Right kidney (tissue), 1 donor: ENCODE measurements around the gene POLE.
A peak's percentile ranks its signal among the peaks of the same experiment; 100 is the strongest.
"Not testable (repeated sequence)": the region's sequence is repeated elsewhere in the genome, so short reads cannot be mapped to it uniquely, and the experiment has no call there.

ENCODE experiments used
- DNase-seq: peaks from one replicate; pipeline ENCODE4 v3.0.0-alpha.2; 2016

The POLE gene

DNA sequence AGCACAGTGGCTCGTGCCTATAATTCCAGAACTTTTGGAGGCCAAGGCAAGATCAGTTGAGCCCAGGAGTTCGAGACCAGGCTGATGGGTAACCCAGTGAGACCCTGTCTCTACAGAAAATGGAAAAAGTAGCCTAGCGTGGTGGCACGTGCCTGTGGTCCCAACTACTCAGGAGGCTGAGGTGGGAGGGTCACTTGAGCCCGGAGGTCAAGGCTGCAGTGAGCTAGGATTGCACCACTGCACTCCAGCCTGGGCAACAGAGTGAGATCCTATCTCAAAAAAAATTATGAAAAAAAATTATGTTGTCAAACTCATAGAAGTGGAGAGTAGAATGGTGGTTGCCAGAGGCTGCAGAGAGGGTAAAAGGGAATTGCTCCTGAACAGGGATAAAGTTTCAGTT, 73.1 kb downstream of the POLE start:
- DNase-seq, result no peak

DNA sequence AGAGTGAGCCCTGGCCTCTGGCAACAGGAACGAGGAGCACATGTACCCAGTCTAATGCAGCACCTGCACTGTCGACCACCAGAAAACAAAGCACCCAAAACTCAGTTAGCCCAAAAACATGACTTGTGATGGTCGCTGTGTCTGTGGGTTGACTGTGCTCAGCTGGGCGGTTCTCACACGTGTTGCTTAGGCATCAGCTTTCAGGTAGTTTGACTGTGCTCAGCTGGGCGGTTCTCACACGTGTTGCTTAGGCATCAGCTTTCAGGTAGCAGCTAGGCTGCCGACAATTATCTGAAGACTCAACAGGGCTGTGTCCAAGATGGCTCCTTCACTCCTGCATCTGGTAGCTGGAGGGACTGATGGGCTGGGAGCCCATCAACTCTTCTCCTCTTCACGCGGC, 75.5 kb downstream of the POLE start:
- DNase-seq, result no peak

DNA sequence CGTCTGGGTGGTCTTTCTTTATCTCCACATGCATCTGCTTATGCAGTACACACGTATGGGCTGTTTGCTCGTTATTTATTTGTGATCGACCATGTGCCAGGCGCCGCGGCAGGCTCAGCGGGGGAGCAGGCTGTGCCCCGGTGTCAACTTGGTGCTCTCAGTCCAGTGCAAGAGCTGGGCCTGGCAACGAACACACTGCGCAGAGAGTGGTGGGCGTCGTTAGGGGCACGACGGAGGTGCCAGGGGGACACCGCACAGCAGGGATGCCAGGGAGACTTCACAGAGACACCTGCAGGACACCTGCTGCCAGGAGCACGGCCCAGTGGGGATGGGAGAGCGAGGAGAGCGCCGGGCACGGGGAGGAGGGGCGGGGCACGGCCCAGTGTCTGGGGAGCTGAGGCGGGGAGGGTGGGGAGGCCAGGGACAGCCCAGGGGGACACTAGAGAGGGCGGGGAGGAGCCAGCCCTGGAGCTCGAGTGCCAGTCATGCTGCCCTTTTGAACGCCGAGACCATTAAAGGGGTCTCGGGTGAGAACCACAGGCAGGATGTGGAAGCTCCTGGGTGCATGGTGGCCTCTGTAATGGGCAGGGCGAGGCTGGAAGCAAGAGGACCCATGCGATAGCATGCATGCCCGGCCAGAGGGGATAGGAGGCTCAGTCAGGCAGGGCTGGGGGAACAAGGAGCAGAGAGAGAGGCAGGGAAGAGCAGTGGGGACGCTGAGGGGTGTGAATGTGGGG, 76.1 kb downstream of the POLE start:
- DNase-seq, result no peak

- no peak for DNase-seq
These were observed 76.9 kb downstream of the POLE start, which contains the start of gene LRCOL1 for GRCh38 chr12:132610051-132610759. TSS of gene LRCOL1 (minus strand) at chr12:132610582. CDS start at chr12:132606251, 4,331 bp downstream.

DNA sequence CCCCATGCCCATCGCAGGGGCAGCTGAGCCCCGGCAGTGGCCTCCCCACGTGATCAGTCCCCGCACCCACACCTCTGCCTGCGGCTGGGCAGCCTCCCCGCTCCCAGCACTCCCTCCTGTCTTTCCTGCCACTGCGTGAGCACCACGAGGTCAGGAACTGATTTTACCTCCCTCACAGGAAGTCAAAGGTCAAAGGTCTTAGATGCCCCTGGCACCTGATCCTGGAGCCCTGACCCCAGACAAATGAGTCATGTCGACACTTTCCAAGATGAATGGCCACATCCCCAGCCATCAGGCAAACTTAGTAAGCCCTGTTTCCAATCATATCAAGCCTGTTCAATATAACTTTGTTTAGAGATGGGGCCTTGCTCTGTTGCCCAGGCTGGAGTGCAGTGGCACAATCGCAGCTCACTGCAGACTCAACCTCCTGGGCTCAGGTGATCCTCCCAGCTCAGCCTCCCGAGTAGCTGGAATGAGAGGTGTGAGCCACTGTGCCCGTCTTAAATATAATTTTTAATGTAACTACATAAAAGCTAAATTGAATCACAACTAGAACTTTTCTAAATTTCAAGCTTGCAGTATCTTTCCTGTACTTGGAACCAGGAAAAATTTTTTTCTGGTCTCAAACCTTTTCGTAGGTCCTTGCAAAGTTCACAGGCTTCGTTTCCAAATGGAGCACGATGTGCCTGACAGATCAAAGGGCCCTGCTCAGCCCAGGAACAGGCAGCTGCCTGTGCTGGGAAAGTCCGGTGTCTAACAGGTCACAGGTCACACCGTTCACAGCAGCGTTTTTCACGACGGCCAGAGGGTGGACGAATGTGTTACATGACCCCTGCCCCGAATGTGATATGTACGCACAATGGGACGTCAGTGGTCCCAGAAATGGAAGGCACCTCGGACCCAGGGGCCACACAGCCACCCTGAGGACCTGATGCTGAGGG, 78.6 kb downstream of the POLE start:
- DNase-seq, result no peak

DNA sequence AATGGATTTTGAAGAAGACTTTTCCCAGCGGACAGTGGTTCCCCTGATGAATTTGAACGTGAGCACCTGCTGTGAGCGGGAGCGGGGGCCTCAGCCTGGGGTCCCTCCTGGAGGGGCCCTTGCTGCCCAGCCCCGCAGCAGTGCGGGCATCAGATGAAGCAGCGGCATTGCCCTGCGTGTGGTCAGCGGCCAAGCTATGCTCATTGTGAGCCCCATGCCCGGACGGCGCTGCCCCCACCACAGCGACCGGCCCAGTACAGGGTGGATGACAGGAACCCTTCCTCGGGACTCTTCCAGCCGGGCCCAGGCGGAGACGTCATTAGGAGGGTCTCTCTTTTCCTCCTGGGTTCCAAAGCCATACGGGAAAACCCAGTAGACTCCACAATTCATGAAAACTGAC, 80.2 kb downstream of the POLE start:
- DNase-seq, result no peak

- DNase-seq, result no peak
These were observed 80.7 kb downstream of the POLE start for GRCh38 chr12:132606466-132606865.

GRCh38 chr12:132605892-132606291, 81.2 kb downstream of the POLE start:
- no peak for DNase-seq

DNA sequence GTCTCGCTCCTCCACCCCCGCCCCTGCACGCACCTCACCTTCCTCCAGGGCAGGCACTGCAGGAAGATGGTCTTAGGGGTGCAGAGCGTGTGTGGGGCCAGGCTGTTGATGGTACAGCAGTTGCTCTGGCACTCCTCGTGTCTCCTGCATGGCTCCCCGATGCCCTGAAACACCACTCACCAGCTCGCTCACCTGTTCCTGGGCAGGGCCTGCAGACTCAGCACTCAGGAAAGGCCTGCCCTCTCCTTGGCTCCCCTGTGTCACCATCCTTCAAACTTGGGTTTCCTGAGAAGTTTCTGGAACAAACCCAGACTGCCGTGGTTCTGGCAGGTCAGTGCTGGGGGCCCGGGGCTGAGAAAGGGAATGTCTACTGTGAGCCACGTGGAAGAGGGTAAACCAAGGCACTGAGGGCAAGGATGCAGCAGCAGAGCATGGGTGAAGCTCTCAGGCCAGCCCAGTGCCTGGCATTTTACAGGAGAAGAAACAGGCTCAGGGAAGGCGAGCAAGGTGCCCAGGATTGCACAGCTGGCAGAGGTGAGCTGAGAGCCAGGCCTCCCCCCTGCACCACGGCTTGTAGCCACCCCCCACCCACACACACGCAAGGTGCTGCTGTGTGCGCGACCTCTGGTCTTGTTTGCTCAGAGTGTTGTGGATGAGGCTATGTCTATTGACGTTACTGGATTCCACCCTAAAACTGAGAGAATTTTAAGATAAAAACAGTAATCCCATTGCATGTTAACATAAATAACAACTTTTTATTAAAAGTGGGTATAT, 82.3 kb downstream of the POLE start:
- DNase-seq, result no peak

DNA sequence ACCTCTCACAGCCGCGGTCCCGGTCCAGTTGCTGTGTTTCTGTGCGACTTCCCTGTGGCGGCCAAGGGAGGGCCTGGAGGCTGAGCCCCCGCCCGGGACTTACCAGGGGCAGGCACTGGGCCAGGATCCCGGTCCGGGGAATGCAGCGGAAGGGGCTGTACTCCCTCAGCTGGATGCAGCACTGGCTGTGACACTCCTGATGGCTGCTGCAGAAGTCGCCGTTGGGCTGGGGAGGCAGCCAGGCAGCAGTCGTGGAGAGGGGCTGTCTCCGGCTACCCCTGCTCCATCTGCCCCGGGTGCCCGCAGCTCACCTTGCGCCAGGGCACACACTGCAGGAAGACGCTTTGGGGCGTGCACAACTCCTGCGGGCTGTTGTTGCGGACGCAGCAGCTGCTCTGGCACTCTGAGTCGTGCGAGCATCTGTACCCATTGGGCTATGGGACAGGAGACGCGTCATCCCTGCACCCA, 83.0 kb downstream of the POLE start:
- no peak for DNase-seq

DNA sequence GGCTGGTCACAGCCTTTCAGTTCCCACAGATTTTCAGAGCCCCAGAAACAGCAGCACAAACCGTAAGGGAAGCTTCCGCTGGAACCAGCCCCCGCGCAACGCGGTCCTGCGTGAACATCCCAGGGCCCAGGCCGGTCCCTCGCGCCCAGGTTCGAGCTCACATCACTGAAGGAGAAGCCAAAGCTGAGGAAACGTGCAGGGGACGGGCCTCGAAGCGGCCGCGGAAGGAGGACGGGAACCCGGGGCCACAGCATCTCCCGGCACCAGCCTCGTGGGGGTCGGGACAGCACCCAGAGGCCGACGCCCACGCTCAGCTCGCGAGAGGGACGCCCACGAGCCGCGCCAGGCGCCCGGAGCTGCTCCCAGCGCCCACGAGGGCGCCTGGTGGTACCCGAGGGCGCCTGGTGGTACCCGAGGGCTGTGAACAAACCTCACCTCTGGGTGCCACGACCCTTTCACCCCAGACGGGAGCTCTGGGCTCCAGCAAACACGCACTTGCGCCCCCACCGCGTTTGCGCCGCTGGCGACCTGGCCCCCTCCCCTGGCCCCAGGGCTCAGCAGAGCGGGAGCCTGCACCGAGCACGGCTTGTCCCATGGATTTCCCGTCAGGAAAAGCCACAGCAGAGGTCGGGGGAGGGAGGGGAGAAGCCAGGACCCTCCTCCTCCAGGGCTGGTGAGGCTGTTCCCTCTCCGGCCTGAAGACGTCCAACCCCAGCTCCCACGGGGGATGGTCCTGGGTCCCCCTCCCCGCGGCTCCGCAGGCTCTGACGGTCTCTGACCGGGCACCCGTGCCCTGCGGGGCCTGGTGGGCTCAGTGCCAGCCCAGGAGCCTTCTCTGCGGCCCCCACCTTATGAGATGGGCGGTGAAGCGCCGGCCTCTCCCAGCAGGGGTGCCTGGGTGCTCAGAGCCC, 83.6 kb downstream of the POLE start:
- DNase-seq, result peak; percentile 78

DNA sequence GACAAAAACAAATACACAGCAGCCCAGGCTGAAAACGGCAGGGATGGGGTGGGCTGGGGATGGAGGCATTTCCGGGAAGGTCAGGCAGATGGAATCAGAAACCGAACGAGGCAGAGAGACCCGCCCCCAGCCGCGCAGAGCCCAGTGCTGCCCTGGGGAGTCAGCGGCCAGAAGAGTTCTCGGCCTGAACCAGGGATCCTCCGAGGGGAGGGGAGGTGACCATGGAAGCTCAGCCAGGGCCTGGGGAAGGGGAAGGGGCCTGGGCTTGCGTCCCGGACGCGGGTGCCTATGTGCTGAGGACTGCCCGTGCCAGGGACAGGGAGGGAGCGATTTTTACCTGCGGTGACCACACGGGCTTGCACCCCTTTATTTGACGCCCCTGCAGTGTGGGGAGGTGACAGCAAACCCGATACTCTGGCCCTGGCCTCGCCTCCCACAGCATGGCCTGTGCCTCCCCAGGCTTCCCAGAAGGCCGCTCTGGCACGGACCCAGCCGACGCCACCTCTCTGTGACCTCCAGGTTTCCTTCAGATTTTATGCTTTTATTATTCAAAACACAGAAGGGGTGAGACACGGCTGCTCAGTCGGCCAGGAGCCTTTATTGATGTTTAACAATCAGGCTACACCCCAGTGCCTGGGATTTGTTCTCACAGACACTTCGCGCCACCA, 84.4 kb downstream of the POLE start:
- DNase-seq, result peak; percentile 75

GRCh38 chr12:132601171-132601883, 85.8 kb downstream of the POLE start:
- DNase-seq, result no peak

DNA sequence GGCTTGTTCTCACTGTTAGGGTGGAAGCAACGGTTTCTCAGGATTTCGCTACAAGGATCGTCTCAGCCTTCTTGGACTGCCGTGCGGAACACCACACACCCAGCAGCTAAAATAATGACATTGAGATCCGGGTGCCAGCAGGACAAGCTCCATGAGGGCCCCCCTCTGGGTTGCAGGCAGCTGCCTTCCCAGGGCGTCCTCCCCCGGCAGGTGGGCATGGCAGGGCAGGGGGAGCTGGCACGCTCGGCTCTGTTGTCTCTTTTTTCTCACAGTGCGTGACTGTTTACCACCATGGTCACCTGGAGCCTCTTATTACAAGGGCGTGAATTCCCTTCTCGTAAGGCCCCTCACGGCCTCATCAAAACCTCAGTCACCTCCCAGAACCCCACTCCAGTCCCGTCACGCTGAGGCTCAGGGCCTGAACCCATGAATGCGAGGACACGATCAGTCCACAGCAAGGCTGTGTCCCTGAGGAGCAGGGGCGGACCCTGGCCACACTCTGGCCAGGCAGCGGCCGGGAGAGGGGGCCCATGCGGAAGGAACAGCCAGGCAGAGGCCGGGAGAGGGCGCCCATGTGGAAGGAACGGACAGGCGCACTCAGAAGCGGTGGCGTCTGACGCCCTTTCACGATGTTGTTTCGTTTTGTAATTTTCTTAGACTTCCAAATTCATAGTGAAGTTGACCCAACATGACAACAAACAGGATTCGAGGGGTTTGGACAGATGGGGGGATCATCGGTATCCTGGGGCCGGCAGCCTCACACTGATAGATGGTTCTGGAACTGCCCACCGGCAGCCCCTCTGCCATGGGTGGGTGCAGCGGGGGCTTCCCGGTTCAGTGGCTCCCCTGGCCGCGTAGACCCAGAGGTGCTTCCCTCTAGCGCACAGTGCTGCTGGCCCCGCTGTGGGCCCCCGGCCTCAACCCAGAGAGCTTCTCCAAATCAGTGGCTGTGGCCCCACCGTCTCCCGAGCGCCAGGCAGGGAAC, 86.8 kb downstream of the POLE start:
- peak; percentile 87 for DNase-seq

DNA sequence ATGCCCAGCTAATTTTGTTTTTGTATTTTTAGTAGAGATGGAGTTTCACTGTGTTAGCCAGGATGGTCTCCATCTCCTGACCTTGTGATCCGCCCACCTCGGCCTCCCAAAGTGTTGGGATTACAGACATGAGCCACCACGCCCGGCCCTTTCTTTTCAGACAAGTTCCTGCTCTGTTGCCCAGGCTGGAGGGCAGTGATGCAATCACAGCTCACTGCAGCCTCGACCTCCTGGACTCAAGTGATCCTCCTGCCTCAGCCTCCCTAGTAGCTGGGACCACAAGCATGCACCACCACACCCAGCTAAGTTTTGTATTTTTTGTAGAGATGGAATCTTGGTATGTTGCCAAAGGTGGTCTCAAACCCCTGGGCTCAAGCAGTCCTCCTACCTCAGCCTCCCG, 87.6 kb downstream of the POLE start:
- DNase-seq, result not testable (repeated sequence)

- no peak for DNase-seq
These were observed 89.5 kb downstream of the POLE start for GRCh38 chr12:132597333-132598316.

DNA sequence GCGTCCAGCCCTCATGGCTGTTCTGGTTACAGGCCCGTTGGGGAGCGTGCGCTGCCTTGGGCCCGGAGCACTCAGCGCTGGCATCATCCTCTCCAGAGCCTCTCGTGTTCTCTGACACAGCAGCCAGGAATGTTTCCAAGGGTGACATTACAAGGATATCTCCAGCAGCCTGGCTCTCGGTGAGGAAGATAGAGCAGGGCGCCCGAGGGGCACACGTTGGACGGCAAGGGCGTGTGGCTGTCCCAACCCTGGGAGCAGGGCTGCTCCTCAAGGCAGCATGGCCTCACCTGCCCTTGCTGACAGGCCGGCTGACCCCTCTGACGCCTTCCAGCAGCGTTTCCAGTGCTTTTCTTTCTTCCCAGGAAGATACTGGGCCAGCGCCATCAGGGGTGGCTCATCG, 91.1 kb downstream of the POLE start:
- no peak for DNase-seq
